ENCODE results near the gene WSCD2.

GRCh38 chr12:108175310-108175709 lies 46.2 kb downstream of the WSCD2 start:
- TF ChIP-seq CTCF (conservative IDR thresholded peaks at IDR 0.05; ENCODE audit: low read length), result no peak
- TF ChIP-seq EZH2phosphoT487 (IDR thresholded peaks at IDR 0.05; ENCODE audit: borderline replicate concordance), result no peak

Measured in Loucy (cell line).